ENCODE data around the gene KRTAP4-4.
"Not testable (repeated sequence)": the region's sequence is repeated elsewhere in the genome, so short reads cannot be mapped to it uniquely, and the experiment has no call there.

GRCh38 chr17:41119696-41120690 lies 40.6 kb downstream of the KRTAP4-4 start:
- TF ChIP-seq POLR2AphosphoS5 (IDR thresholded peaks at IDR 0.05; ENCODE audit: low read depth, low read length); PAX5 (IDR thresholded peaks at IDR 0.05; ENCODE audit: insufficient read depth, low read length, severe bottlenecking): not testable (repeated sequence)

Measured in GM12891 (cell line).